Measurements from ENCODE around the gene MTA3. TPM values are rescaled to one million over a fixed set of nuclear protein-coding genes. Genes with fewer than 3 reads are reported as not detected.
"Not testable (repeated sequence)": the region's sequence is repeated elsewhere in the genome, so short reads cannot be mapped to it uniquely, and the experiment has no call there.

MTA3 gene
- total RNA-seq, 2 experiments from 2014 or later, result 27.0 to 30.9 TPM

DNA sequence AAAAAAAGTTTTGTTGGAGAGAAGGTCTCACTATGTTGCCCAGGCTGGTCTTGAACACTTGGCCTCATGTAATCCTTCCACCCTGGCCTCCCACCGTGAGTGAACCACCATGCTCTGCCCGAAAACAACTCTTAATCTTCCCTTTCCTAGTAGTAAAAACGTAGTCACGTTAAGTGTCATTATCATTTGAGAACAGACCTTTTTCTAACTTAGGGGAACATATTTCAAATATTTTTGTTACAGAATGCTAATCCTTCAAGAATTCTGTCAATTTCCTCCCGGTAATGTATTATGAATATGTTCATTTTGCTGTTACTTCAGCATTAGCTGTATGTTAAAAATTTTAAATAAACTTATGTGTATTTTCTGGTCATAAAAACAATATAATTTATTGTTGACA is 49.7 kb downstream of the MTA3 start:
- H3K27me3 Mint-ChIP-seq, result no peaks in the 10 kb centered on the region
- intact Hi-C loops (cut with DNase I, micrococcal nuclease), result no loop called here
- ATAC-seq (ENCODE audit: poor library complexity), result no peak
- H3K36me3 Mint-ChIP-seq (ENCODE audit: low read depth), result peaks cover 47% of the 10 kb centered on the region
- ChIA-PET CTCF (no interaction called here), POLR2A (no interaction called here)
- Histone ChIP-seq H3K4me1 (ENCODE audit: insufficient read depth, low read length) (no peaks in the 10 kb centered on the region), H3K4me3 (ENCODE audit: low read length) (no peak overlapping the region), H3K27me3 (ENCODE audit: control insufficient read depth in 1 of 2, insufficient read depth in 2 of 2, low read length in 2 of 2) (no peaks in the 10 kb centered on the region), H3K36me3 (ENCODE audit: insufficient read depth, low read length) (peaks cover 3% of the 10 kb centered on the region), H3K27ac (ENCODE audit: low read depth in 1 of 2, low read length in 2 of 2) (no peak overlapping the region), H3K9me3 (ENCODE audit: control insufficient read depth in 1 of 2, insufficient read depth in 1 of 2, low read length in 2 of 2) (peaks cover 0 to 8% of the 10 kb centered on the region in 2 experiments)
- no peak for DNase-seq
- H3K4me3 Mint-ChIP-seq, result no peak overlapping the region
- H3K27ac Mint-ChIP-seq, result no peak overlapping the region
- H3K9me3 Mint-ChIP-seq, result no peaks in the 10 kb centered on the region
- peaks cover 10% of the 10 kb centered on the region for H3K4me1 Mint-ChIP-seq (ENCODE audit: low read depth)
- TF ChIP-seq, protein P1, sequence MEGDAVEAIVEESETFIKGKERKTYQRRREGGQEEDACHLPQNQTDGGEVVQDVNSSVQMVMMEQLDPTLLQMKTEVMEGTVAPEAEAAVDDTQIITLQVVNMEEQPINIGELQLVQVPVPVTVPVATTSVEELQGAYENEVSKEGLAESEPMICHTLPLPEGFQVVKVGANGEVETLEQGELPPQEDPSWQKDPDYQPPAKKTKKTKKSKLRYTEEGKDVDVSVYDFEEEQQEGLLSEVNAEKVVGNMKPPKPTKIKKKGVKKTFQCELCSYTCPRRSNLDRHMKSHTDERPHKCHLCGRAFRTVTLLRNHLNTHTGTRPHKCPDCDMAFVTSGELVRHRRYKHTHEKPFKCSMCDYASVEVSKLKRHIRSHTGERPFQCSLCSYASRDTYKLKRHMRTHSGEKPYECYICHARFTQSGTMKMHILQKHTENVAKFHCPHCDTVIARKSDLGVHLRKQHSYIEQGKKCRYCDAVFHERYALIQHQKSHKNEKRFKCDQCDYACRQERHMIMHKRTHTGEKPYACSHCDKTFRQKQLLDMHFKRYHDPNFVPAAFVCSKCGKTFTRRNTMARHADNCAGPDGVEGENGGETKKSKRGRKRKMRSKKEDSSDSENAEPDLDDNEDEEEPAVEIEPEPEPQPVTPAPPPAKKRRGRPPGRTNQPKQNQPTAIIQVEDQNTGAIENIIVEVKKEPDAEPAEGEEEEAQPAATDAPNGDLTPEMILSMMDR (IDR thresholded peaks at IDR 0.05), result no peak

DNA sequence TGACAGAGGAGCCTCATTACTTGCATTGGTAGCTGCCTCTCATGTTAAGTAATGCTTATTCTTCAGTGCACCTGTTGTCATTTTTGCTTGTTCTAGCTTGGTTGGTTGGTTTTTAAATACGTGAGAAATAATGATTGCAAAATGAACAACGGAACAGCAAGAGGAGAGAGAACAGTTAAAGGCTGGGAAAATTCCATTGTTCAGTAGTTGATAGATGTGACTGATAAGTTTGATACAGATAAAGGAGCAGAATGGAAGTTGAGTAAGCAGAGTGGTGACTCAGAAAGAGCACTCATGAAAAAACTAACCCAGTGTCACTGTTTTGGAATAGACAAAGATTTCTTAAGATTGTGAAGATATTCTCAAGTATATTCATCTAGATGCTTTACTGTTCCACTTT is 50.5 kb downstream of the MTA3 start:
- peaks cover 3% of the 10 kb centered on the region for H3K36me3 ChIP-seq (ENCODE audit: insufficient read depth, low read length)
- no peak overlapping the region for H3K4me3 Mint-ChIP-seq
- H3K36me3 Mint-ChIP-seq (ENCODE audit: low read depth), result peaks cover 48% of the 10 kb centered on the region
- ATAC-seq (ENCODE audit: poor library complexity) (no peak), DNase-seq (no peak)
- TF ChIP-seq, protein P1 (IDR thresholded peaks at IDR 0.05), result no peak
- H3K4me1 ChIP-seq (ENCODE audit: insufficient read depth, low read length), result no peaks in the 10 kb centered on the region
- no peak overlapping the region for H3K27ac ChIP-seq (ENCODE audit: low read depth in 1 of 2, low read length in 2 of 2)
- peaks cover 10% of the 10 kb centered on the region for H3K4me1 Mint-ChIP-seq (ENCODE audit: low read depth)
- intact Hi-C loops (cut with DNase I, micrococcal nuclease), result no loop called here
- CTCF ChIA-PET, result interaction anchor here (1.2 kb wide), 1 partner anchor 12 kb away, joined by 3 read pairs; no protein-coding TSS in a partner anchor
- no peaks in the 10 kb centered on the region for H3K27me3 ChIP-seq (ENCODE audit: control insufficient read depth in 1 of 2, insufficient read depth in 2 of 2, low read length in 2 of 2)
- H3K4me3 ChIP-seq (ENCODE audit: low read length), result no peak overlapping the region
- no peaks in the 10 kb centered on the region for H3K9me3 Mint-ChIP-seq
- H3K9me3 ChIP-seq (ENCODE audit: control insufficient read depth in 1 of 2, insufficient read depth in 1 of 2, low read length in 2 of 2), result peaks cover 0 to 8% of the 10 kb centered on the region in 2 experiments
- no peaks in the 10 kb centered on the region for H3K27me3 Mint-ChIP-seq
- POLR2A ChIA-PET, result interaction anchor here (1.4 kb wide), 1 partner anchor 9 kb away, joined by 3 read pairs; no protein-coding TSS in a partner anchor
- H3K27ac Mint-ChIP-seq, result no peak overlapping the region

DNA sequence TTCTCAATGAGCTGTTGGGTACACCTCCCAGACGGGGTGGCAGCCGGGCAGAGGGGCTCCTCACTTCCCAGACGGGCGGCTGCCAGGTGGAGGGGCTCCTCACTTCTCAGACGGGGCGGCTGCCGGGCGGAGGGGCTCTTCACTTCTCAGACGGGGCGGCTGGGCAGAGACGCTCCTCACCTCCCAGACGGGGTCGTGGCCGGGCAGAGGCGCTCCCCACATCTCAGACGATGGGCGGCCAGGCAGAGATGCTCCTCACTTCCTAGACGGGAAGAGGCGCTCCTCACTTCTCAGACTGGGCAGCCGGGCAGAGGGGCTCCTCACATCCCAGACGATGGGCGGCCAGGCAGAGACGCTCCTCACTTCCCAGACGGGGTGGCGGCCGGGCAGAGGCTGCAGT is 53.2 kb downstream of the MTA3 start:
- not testable (repeated sequence) for H3K4me3 ChIP-seq (ENCODE audit: low read length); H3K9me3 Mint-ChIP-seq

More for the DNA sequence above, 53.2 kb downstream of the MTA3 start:
- intact Hi-C loops (cut with DNase I, micrococcal nuclease); H3K27ac ChIP-seq (ENCODE audit: low read depth in 1 of 2, low read length in 2 of 2); H3K36me3 ChIP-seq (ENCODE audit: insufficient read depth, low read length); DNase-seq; H3K4me3 Mint-ChIP-seq; POLR2A ChIA-PET; H3K27ac Mint-ChIP-seq; H3K27me3 ChIP-seq (ENCODE audit: control insufficient read depth in 1 of 2, insufficient read depth in 2 of 2, low read length in 2 of 2); H3K4me1 ChIP-seq (ENCODE audit: insufficient read depth, low read length); CTCF ChIA-PET; ATAC-seq (ENCODE audit: poor library complexity); H3K9me3 ChIP-seq (ENCODE audit: control insufficient read depth in 1 of 2, insufficient read depth in 1 of 2, low read length in 2 of 2); H3K27me3 Mint-ChIP-seq: not testable (repeated sequence)
- Mint-ChIP-seq H3K36me3 (ENCODE audit: low read depth) (peaks cover 36% of the 10 kb centered on the region), H3K4me1 (ENCODE audit: low read depth) (peaks cover 10% of the 10 kb centered on the region)
